Uterus (tissue), 2 donors: ENCODE measurements around the gene NDUFC1.

Experiments used
- POLR2A ChIP-seq, 2 donors: fragments of 450-650 bp; IDR thresholded peaks; one replicate each; pipeline ENCODE4 v1.6.1; 2016; ENCODE audit warnings: antibody characterized with exemption in 2 of 2, mild to moderate bottlenecking in 1 of 2, moderate library complexity in 1 of 2
- TF ChIP-seq, protein P1 (sequence below), 4 experiments: fragments of 200-600 bp in 2 of 4; fragments of 450-650 bp in 2 of 4; sonication (generic) in 2 of 4; IDR thresholded peaks; one replicate each; pipeline ENCODE4 v1.5.1; 2016 to 2019; ENCODE audit warnings: antibody characterized with exemption in 4 of 4, mild to moderate bottlenecking in 2 of 4, moderate library complexity in 1 of 4

DNA sequence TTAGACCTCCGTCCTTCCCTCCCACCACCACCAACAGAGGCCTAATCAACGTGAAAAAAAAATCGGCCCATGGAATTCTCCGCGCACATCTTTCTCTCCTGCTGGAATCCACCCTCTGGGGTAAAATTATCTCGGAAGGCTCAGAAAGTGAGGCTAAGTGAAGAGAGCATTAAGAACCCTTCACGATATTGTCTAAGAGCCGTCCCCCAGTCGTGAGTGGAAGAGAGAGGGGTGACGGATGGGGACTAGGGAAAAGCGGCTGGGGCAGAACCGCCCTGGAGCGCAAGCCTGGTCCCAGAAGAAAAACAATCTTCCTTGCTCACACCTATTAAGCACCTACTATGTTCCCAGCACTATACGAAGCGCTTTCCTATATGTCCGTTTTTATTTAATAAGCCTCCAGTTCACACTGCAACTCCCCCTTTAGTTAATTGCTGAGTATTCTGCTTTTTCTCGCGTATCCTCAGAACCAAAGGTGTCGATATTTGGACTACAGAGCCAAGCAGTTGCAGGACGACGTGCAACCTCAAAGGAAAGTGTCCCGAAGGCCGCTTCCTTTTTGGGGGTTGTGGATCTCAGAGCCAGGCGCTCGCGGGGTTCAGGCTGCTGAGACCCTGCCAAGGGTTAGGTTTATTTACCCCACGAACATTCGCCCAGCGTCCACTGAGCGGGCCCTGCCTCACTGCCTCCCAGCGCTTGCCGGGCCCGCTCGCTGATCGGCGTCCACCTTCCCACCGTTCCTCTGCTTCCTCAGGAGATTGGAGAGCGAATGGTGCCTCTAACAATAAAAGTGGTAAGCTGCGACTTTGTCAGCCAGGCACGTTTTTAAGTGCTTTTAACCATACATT is 23.1 kb downstream of the NDUFC1 start:
- no peak for TF ChIP-seq POLR2A (IDR thresholded peaks at IDR 0.05)
- TF ChIP-seq, protein P1, sequence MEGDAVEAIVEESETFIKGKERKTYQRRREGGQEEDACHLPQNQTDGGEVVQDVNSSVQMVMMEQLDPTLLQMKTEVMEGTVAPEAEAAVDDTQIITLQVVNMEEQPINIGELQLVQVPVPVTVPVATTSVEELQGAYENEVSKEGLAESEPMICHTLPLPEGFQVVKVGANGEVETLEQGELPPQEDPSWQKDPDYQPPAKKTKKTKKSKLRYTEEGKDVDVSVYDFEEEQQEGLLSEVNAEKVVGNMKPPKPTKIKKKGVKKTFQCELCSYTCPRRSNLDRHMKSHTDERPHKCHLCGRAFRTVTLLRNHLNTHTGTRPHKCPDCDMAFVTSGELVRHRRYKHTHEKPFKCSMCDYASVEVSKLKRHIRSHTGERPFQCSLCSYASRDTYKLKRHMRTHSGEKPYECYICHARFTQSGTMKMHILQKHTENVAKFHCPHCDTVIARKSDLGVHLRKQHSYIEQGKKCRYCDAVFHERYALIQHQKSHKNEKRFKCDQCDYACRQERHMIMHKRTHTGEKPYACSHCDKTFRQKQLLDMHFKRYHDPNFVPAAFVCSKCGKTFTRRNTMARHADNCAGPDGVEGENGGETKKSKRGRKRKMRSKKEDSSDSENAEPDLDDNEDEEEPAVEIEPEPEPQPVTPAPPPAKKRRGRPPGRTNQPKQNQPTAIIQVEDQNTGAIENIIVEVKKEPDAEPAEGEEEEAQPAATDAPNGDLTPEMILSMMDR (IDR thresholded peaks at IDR 0.05): no peak
